Tibial artery (tissue), 4 donors: Measurements from ENCODE around the gene ADRM1.

Experiments used
- DNase-seq, 2 donors: peaks; one replicate each; pipeline ENCODE4 v3.0.0-alpha.2; 2019
- H3K27ac ChIP-seq, 2 donors: fragments of 200-600 bp; sonication (generic) in 1 of 2; 1 replicate in 1 of 2; 2 replicates in 1 of 2; pipeline ENCODE4 v1.5.1; 2018 to 2019; ENCODE audit warnings: mild to moderate bottlenecking in 1 of 2
- H3K27me3 ChIP-seq, 2 donors: fragments of 200-600 bp; sonication (generic) in 1 of 2; one replicate each; pipeline versions ENCODE4 v1.5.1 to v1.6.0; 2016 to 2019
- H3K36me3 ChIP-seq, 3 donors: fragments of 200-600 bp; sonication (generic) in 2 of 3; one replicate each; pipeline ENCODE4 v1.5.1; 2016 to 2019; ENCODE audit warnings: mild to moderate bottlenecking in 2 of 3
- H3K4me1 ChIP-seq, 4 donors: fragments of 200-600 bp; sonication (generic) in 2 of 4; 1 replicate in 3 of 4; 2 replicates in 1 of 4; pipeline ENCODE4 v1.5.1; 2016 to 2019
- H3K4me3 ChIP-seq, 2 donors: fragments of 200-600 bp; sonication (generic) in 1 of 2; 1 replicate in 1 of 2; 2 replicates in 1 of 2; pipeline ENCODE4 v1.5.1; 2018 to 2019; ENCODE audit warnings: mild to moderate bottlenecking in 2 of 2
- H3K9me3 ChIP-seq, 3 donors: fragments of 200-600 bp; sonication (generic) in 1 of 3; one replicate each; pipeline ENCODE4 v1.5.1; 2016 to 2019
- intact Hi-C: fragments of 100-400 bp; cut with DNase I; formaldehyde crosslinking; loops from one replicate; pipeline ENCODE4 v1.15.0; 2023; ENCODE audit warnings: low total_unique reads
- TF ChIP-seq, protein P1 (sequence below), 2 experiments: fragments of 200-600 bp in 1 of 2; fragments of 450-650 bp in 1 of 2; IDR thresholded peaks; one replicate each; pipeline ENCODE4 v1.5.1; 2017 to 2019; ENCODE audit warnings: antibody characterized with exemption in 2 of 2, mild to moderate bottlenecking in 1 of 2, moderate library complexity in 1 of 2

Gene ADRM1

DNA sequence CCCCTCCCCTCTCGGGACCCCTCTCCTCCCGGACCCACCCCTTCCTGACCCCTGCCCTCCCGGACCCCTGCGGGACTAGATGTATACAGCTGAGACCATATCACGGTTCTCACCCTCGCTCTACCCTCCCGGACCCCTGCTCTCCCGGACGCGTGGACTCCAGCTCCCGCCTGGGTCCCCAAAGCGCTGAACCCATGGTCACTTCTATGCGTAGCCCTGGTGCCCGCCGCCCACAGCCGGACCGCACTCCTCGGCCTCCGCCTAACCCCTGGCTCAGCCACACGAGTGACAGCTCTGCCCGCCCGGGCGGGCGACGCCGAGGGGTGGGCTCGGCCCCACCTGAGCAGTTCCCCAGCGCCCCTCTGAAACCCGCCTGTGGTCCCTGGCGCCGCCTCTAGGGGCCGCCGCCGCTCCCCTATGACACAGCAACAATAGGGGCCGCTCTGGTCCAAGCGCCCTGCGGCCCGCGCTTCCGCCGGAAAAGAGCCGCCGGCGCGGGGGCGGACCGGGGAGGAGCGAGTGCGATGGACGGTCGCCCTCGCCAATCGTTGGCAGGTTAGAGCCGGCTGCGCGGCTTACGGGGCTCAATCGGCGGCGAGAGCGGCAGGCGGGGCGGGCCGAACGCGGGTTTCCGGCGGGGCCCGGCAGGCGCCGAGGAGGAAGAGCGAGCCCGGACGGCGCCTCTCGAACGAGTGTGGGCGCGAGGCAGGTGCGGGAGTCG lies at the start of gene ADRM1:
Gene ADRM1 (plus strand): TSS at position 657 of the 721 bp plus-strand sequence. CDS start 572 bp downstream, outside the sequence.
- peak within 1 kb of the TSS; percentile 82 to 89 for H3K4me3 ChIP-seq
- intact Hi-C loops: loop anchor here (2.0 kb wide), 1 partner anchor 74 kb away; no protein-coding TSS in a partner anchor
- peak; percentile 94 to 98 for DNase-seq
- H3K27ac ChIP-seq: peak within 1 kb of the TSS; percentile 99
- no peaks in the 10 kb centered on the region for H3K27me3 ChIP-seq
- no peaks in the 10 kb centered on the region for H3K9me3 ChIP-seq
- TF ChIP-seq, protein P1, sequence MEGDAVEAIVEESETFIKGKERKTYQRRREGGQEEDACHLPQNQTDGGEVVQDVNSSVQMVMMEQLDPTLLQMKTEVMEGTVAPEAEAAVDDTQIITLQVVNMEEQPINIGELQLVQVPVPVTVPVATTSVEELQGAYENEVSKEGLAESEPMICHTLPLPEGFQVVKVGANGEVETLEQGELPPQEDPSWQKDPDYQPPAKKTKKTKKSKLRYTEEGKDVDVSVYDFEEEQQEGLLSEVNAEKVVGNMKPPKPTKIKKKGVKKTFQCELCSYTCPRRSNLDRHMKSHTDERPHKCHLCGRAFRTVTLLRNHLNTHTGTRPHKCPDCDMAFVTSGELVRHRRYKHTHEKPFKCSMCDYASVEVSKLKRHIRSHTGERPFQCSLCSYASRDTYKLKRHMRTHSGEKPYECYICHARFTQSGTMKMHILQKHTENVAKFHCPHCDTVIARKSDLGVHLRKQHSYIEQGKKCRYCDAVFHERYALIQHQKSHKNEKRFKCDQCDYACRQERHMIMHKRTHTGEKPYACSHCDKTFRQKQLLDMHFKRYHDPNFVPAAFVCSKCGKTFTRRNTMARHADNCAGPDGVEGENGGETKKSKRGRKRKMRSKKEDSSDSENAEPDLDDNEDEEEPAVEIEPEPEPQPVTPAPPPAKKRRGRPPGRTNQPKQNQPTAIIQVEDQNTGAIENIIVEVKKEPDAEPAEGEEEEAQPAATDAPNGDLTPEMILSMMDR (IDR thresholded peaks at IDR 0.05): peak; percentile 94 to 98
- peaks cover 11 to 32% (median 22%) of the 10 kb centered on the region in 4 donors for H3K4me1 ChIP-seq
- H3K36me3 ChIP-seq: peaks cover 16 to 52% (median 27%) of the 10 kb centered on the region in 3 donors

- Histone ChIP-seq H3K27ac (no peak overlapping the region), H3K27me3 (no peaks in the 10 kb centered on the region), H3K4me3 (no peak overlapping the region), H3K9me3 (no peaks in the 10 kb centered on the region), H3K36me3 (peaks cover 11 to 22% (median 13%) of the 10 kb centered on the region in 3 donors), H3K4me1 (peaks cover 0 to 6% (median 2%) of the 10 kb centered on the region in 4 donors)
- DNase-seq: no peak
- TF ChIP-seq, protein P1 (IDR thresholded peaks at IDR 0.05): no peak
- intact Hi-C loops: no loop called here
Observed at GRCh38 chr20:62253398-62253797, 49.4 kb upstream of the ADRM1 start.

- intact Hi-C loops: no loop called here
- no peak for DNase-seq
Observed at GRCh38 chr20:62254021-62254724, 48.6 kb upstream of the ADRM1 start.

GRCh38 chr20:62255976-62256375 lies 46.8 kb upstream of the ADRM1 start:
- no peaks in the 10 kb centered on the region for H3K9me3 ChIP-seq
- TF ChIP-seq, protein P1 (IDR thresholded peaks at IDR 0.05): no peak
- H3K4me3 ChIP-seq: no peak overlapping the region
- intact Hi-C loops: no loop called here
- no peak overlapping the region for H3K27ac ChIP-seq
- peaks cover 23 to 45% (median 25%) of the 10 kb centered on the region in 3 donors for H3K36me3 ChIP-seq
- no peak for DNase-seq
- H3K27me3 ChIP-seq: no peaks in the 10 kb centered on the region
- peaks cover 0 to 13% (median 1%) of the 10 kb centered on the region in 4 donors for H3K4me1 ChIP-seq

More at GRCh38 chr20:62254021-62254724, 48.6 kb upstream of the ADRM1 start:
- Histone ChIP-seq H3K36me3 (peaks cover 11 to 27% (median 18%) of the 10 kb centered on the region in 3 donors), H3K27me3 (no peaks in the 10 kb centered on the region), H3K27ac (no peak overlapping the region), H3K4me3 (no peak overlapping the region), H3K9me3 (no peaks in the 10 kb centered on the region), H3K4me1 (peaks cover 0 to 12% (median 3%) of the 10 kb centered on the region in 4 donors)
- TF ChIP-seq, protein P1 (IDR thresholded peaks at IDR 0.05): no peak

DNA sequence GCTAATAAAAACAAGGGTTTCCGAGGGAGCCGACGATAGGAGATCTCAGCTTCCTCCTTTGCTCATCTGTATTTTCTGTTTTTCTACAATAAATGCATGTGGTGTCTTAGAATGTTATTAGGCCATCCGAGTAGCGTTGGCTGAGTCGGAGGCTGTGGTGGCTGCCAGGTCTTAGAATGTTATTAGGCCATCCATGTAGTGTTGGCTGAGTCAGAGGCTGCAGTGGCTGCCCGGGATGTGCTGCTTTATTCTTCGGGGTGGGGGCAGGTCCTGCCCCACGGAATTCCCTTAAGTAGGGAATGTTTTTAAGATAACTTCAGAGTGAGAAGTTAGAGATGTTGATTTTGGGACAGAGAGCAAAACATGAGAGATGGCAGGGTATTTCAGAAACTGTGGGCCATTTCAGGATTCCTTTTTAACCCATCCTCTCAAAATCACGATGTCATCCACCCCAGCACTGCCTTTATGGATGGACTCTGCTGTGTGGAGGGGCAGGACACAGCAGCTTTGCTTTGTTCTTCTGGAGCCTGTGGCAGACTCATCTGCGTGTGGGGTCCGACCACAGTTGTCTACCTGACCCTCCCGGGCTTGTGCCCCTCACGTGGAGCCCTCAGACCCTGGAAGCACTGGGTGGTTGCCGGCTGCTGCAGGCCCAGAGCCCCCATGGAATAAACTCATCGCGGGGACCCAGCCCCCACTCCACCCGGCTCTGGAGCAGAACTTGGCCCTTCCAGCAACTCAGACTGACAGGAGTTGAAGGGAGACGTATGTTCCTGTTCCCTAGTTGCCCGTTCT lies 44.1 kb upstream of the ADRM1 start:
- intact Hi-C loops: no loop called here
- Histone ChIP-seq H3K27me3 (no peaks in the 10 kb centered on the region), H3K36me3 (peaks cover 44 to 66% (median 50%) of the 10 kb centered on the region in 3 donors), H3K27ac (no peak overlapping the region), H3K4me3 (no peak overlapping the region), H3K9me3 (no peaks in the 10 kb centered on the region), H3K4me1 (peaks cover 0 to 13% (median 1%) of the 10 kb centered on the region in 4 donors)
- TF ChIP-seq, protein P1 (IDR thresholded peaks at IDR 0.05): no peak
- DNase-seq: peak in 1 of 2 donors; percentile 73
